Measurements from ENCODE around the gene LGALS13.

The LGALS13 gene

DNA sequence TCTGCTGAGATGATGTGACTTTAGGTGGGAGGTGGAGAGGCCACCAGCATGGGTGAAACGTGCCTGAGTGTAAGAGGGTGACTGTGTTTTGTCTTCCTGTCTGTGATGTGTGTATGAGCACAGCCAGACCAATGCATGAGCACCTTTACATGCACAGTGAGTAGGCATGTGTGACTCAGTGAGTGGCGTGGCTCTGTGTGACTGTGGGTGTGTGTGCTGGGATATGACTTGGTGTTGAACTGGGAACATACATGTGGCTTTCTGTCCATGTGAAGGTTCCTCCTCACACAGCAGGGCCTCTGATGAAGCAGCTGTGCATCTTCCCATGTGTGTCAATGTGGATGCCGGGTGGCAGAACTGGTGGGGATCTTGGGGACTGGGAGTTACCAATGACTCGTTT, 19.9 kb upstream of the LGALS13 start:
- H3K27ac ChIP-seq (ENCODE audit: low read length), result no peak overlapping the region
- H2AFZ ChIP-seq (ENCODE audit: low read depth, low read length), result no peak overlapping the region
- H3K4me2 ChIP-seq (ENCODE audit: insufficient read depth, low read length), result no peak overlapping the region

DNA sequence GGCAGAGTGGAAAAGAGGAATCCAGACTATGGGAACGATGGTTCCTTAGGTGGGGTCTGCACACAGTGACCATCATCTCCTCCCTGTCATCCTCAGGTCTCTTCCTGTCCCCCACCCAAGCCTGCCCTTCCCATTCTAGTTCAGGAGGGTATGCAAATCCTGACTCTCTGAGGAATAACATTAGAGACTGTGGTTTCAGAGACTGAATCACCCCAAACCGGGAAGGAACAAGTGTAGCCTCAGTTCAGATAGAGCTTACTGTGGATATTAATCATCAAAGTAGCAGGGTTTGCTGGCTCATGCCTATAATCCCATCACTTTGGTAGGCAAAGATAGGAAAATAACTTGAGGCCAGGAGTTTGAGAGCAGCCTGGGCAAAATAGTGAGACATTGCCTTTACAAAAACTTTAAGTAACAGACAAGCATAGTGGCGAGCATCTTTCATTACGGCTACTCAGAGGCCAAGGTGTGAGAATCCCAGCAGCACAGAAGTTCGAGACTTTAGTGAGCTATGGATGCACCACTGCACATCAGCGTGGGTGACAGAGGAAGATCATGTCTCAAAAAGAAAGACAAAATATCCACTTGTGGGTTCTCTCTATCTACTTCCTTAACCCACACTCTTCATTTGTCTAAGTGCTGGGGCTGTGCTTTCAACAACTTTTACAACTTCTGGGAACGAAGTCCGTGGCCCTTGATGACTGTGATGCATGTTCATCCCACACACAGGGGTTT, 19.3 kb upstream of the LGALS13 start:
- Histone ChIP-seq H3K4me2 (ENCODE audit: insufficient read depth, low read length) (no peak overlapping the region), H3K79me2 (ENCODE audit: insufficient read depth, low read length) (no peaks in the 10 kb centered on the region), H3K36me3 (ENCODE audit: insufficient read depth, low read length) (no peaks in the 10 kb centered on the region), H3K27me3 (ENCODE audit: insufficient read depth, low read length, poor library complexity) (no peaks in the 10 kb centered on the region), H3K9ac (ENCODE audit: low read depth, low read length) (no peak overlapping the region), H3K4me3 (ENCODE audit: low read depth in 1 of 2, low read length in 2 of 2) (no peak overlapping the region), H3K27ac (ENCODE audit: low read length) (no peak overlapping the region), H3K9me3 (ENCODE audit: insufficient read depth, low read length, severe bottlenecking) (no peaks in the 10 kb centered on the region), H2AFZ (ENCODE audit: low read depth, low read length) (no peak overlapping the region), H3K4me1 (ENCODE audit: insufficient read depth, low read length) (no peaks in the 10 kb centered on the region), H4K20me1 (ENCODE audit: insufficient read depth, low read length) (no peaks in the 10 kb centered on the region)
- ATAC-seq (ENCODE audit: insufficient read depth, low read depth) (no peak), DNase-seq (no peak)
- TF ChIP-seq, protein P1, sequence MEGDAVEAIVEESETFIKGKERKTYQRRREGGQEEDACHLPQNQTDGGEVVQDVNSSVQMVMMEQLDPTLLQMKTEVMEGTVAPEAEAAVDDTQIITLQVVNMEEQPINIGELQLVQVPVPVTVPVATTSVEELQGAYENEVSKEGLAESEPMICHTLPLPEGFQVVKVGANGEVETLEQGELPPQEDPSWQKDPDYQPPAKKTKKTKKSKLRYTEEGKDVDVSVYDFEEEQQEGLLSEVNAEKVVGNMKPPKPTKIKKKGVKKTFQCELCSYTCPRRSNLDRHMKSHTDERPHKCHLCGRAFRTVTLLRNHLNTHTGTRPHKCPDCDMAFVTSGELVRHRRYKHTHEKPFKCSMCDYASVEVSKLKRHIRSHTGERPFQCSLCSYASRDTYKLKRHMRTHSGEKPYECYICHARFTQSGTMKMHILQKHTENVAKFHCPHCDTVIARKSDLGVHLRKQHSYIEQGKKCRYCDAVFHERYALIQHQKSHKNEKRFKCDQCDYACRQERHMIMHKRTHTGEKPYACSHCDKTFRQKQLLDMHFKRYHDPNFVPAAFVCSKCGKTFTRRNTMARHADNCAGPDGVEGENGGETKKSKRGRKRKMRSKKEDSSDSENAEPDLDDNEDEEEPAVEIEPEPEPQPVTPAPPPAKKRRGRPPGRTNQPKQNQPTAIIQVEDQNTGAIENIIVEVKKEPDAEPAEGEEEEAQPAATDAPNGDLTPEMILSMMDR (IDR thresholded peaks at IDR 0.05; ENCODE audit: borderline replicate concordance, extremely low read depth, low read length, poor library complexity, severe bottlenecking), result no peak
- TF ChIP-seq EZH2 (IDR thresholded peaks at IDR 0.05; ENCODE audit: borderline replicate concordance, low read depth, low read length, severe bottlenecking), result no peak

More for the DNA sequence above, 19.9 kb upstream of the LGALS13 start:
- Histone ChIP-seq H3K36me3 (ENCODE audit: insufficient read depth, low read length) (no peaks in the 10 kb centered on the region), H3K4me1 (ENCODE audit: insufficient read depth, low read length) (no peaks in the 10 kb centered on the region), H3K27me3 (ENCODE audit: insufficient read depth, low read length, poor library complexity) (no peaks in the 10 kb centered on the region), H3K4me3 (ENCODE audit: low read depth in 1 of 2, low read length in 2 of 2) (no peak overlapping the region), H4K20me1 (ENCODE audit: insufficient read depth, low read length) (no peaks in the 10 kb centered on the region), H3K79me2 (ENCODE audit: insufficient read depth, low read length) (no peaks in the 10 kb centered on the region), H3K9ac (ENCODE audit: low read depth, low read length) (no peak overlapping the region), H3K9me3 (ENCODE audit: insufficient read depth, low read length, severe bottlenecking) (no peaks in the 10 kb centered on the region)
- DNase-seq, result no peak
- TF ChIP-seq, protein P1 (IDR thresholded peaks at IDR 0.05; ENCODE audit: borderline replicate concordance, extremely low read depth, low read length, poor library complexity, severe bottlenecking), result no peak
- TF ChIP-seq EZH2 (IDR thresholded peaks at IDR 0.05; ENCODE audit: borderline replicate concordance, low read depth, low read length, severe bottlenecking), result no peak
- ATAC-seq (ENCODE audit: insufficient read depth, low read depth), result no peak

DNA sequence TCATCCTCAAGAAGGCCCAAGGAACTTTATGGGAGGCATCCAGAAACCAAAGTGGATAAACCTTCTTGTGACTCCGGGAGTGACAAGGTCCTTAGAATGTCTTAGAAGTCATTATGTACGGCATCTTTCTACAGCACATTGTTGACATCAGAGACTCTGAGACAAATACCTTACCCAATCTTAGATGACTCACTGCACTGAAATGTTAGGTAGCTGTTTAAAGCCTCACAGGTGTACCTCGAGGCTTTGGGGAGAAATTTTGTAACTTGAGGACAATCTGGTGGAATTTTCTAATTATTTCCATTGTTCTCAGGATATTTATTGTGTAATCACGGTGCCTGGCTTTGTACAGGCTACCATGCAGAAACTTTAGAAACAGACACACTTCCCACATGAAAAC, 14.8 kb upstream of the LGALS13 start:
- H3K4me3 ChIP-seq (ENCODE audit: low read depth in 1 of 2, low read length in 2 of 2), result no peak overlapping the region
- no peak for TF ChIP-seq EZH2 (IDR thresholded peaks at IDR 0.05; ENCODE audit: borderline replicate concordance, low read depth, low read length, severe bottlenecking)
- TF ChIP-seq, protein P1 (IDR thresholded peaks at IDR 0.05; ENCODE audit: borderline replicate concordance, extremely low read depth, low read length, poor library complexity, severe bottlenecking), result no peak
- DNase-seq, result no peak
- no peaks in the 10 kb centered on the region for H3K9me3 ChIP-seq (ENCODE audit: insufficient read depth, low read length, severe bottlenecking)
- H3K9ac ChIP-seq (ENCODE audit: low read depth, low read length), result no peak overlapping the region
- no peak overlapping the region for H2AFZ ChIP-seq (ENCODE audit: low read depth, low read length)
- no peak for ATAC-seq (ENCODE audit: insufficient read depth, low read depth)
- no peaks in the 10 kb centered on the region for H4K20me1 ChIP-seq (ENCODE audit: insufficient read depth, low read length)
- no peak overlapping the region for H3K27ac ChIP-seq (ENCODE audit: low read length)
- H3K27me3 ChIP-seq (ENCODE audit: insufficient read depth, low read length, poor library complexity), result no peaks in the 10 kb centered on the region
- no peaks in the 10 kb centered on the region for H3K36me3 ChIP-seq (ENCODE audit: insufficient read depth, low read length)
- H3K4me1 ChIP-seq (ENCODE audit: insufficient read depth, low read length), result no peaks in the 10 kb centered on the region
- H3K4me2 ChIP-seq (ENCODE audit: insufficient read depth, low read length), result no peak overlapping the region
- no peaks in the 10 kb centered on the region for H3K79me2 ChIP-seq (ENCODE audit: insufficient read depth, low read length)

Measured in DND-41 (cell line).